Endothelial cell of umbilical vein (primary cell): ENCODE results near the gene CLDN15. TPM values are rescaled to one million over a fixed set of nuclear protein-coding genes. Genes with fewer than 3 reads are reported as not detected.

Source experiments
- BruUV-seq: library from RNA; stranded (reverse); fragments of 400-500 nt; replicated peaks from 2 replicates; lab custom pipeline; 2021; lab: Mats Ljungman, UMichigan
- CTCF ChIA-PET: fragments of 300-600, 350-600 bp; sonication (Branson Sonifier 250); formaldehyde crosslinking; loops from one replicate; lab custom pipeline; 2021; ENCODE audit warnings: antibody characterized with exemption, inconsistent platforms; lab: Charles Lee
- POLR2A ChIA-PET: fragments of 300-600, 350-600 bp; sonication (Branson Sonifier 250); formaldehyde crosslinking; loops from one replicate; lab custom pipeline; 2021; ENCODE audit warnings: antibody characterized with exemption, inconsistent platforms; lab: Charles Lee
- DNase-seq: peaks from one replicate; pipeline ENCODE4 v3.0.0-alpha.2; 2011; ENCODE audit warnings: low read depth, low spot score
- FAIRE-seq: peaks from 2 replicates; lab custom pipeline; 2011; peaks lifted over from hg19 to GRCh38; lab: Jason Lieb, UNC
- H2AFZ ChIP-seq: 2 replicates; pipeline ENCODE4 v1.6.0; 2012; ENCODE audit warnings: low read depth, low read length, control low read depth, inconsistent platforms
- H3K27ac ChIP-seq: 2 replicates; pipeline ENCODE4 v1.5.1; 2011; ENCODE audit warnings: low read depth, mild to moderate bottlenecking, control low read depth, low read length, moderate library complexity; ENCODE audit not compliant: insufficient read depth
- H3K27me3 ChIP-seq, 2 experiments: 2 replicates each; pipeline versions ENCODE4 v1.6.0 to v1.6.1; 2011; ENCODE audit warnings: low read length in 2 of 2, mixed read lengths in 1 of 2; ENCODE audit not compliant: control insufficient read depth in 2 of 2, insufficient read depth in 2 of 2
- H3K36me3 ChIP-seq, 2 experiments: 2 replicates in 1 of 2; 3 replicates in 1 of 2; pipeline ENCODE4 v1.5.1; 2011; ENCODE audit warnings: low read length in 2 of 2, mild to moderate bottlenecking in 1 of 2, moderate library complexity in 1 of 2; ENCODE audit not compliant: control insufficient read depth in 2 of 2, insufficient read depth in 2 of 2; ENCODE audit errors: extremely low read depth in 1 of 2
- H3K4me1 ChIP-seq: 3 replicates; pipeline ENCODE4 v1.5.1; 2011; ENCODE audit warnings: mild to moderate bottlenecking, low read length; ENCODE audit not compliant: control insufficient read depth, insufficient read depth; ENCODE audit errors: extremely low read depth
- H3K4me2 ChIP-seq: 2 replicates; pipeline ENCODE4 v1.6.1; 2011; ENCODE audit warnings: low read length, control low read depth, mixed read lengths; ENCODE audit not compliant: insufficient read depth
- H3K4me3 ChIP-seq, 3 experiments: fragments of 200-600 bp in 1 of 3; sonication (generic), shearing (Covaris generic) in 1 of 3; replicated peaks in 1 of 3; 2 replicates each; pipeline ENCODE4 v1.5.1; 2011 to 2016; ENCODE audit warnings: control low read depth in 3 of 3, low read length in 3 of 3, mild to moderate bottlenecking in 2 of 3, inconsistent platforms in 1 of 3, low read depth in 1 of 3, moderate library complexity in 1 of 3; ENCODE audit not compliant: insufficient read depth in 1 of 3
- H3K79me2 ChIP-seq: 2 replicates; pipeline ENCODE4 v1.6.0; 2012; ENCODE audit warnings: low read length, inconsistent platforms; ENCODE audit not compliant: control insufficient read depth, insufficient read depth
- H3K9ac ChIP-seq: replicated peaks from 2 replicates; pipeline ENCODE3; 2011; ENCODE audit warnings: low read length, control low read depth; ENCODE audit not compliant: insufficient read depth; ENCODE audit errors: extremely low read depth
- H3K9me1 ChIP-seq: replicated peaks from 3 replicates; pipeline ENCODE4 v1.6.0; 2011; ENCODE audit warnings: mild to moderate bottlenecking, low read length; ENCODE audit not compliant: control insufficient read depth, insufficient read depth; ENCODE audit errors: extremely low read depth
- H3K9me3 ChIP-seq: replicated peaks from 2 replicates; pipeline ENCODE4 v1.5.1; 2012; ENCODE audit warnings: low read length, inconsistent platforms; ENCODE audit not compliant: control insufficient read depth, insufficient read depth
- H4K20me1 ChIP-seq: replicated peaks from 2 replicates; pipeline ENCODE3; 2011; ENCODE audit warnings: mild to moderate bottlenecking, low read length; ENCODE audit not compliant: control insufficient read depth, insufficient read depth; ENCODE audit errors: extremely low read depth
- CTCF ChIP-seq, 2 donors: IDR thresholded peaks; 1 replicate in 1 of 2; 2 replicates in 1 of 2; pipeline ENCODE4 v1.5.1; 2011; ENCODE audit warnings: low read length in 2 of 2, mild to moderate bottlenecking in 2 of 2, moderate library complexity in 2 of 2, control low read depth in 1 of 2, inconsistent platforms in 1 of 2, low read depth in 1 of 2; ENCODE audit not compliant: insufficient read depth in 1 of 2; ENCODE audit errors: extremely low read depth in 1 of 2
- EZH2 ChIP-seq: IDR thresholded peaks from 2 replicates; pipeline ENCODE4 v1.6.1; 2012; ENCODE audit warnings: borderline replicate concordance, low read depth, mild to moderate bottlenecking, moderate library complexity, low read length, inconsistent platforms; ENCODE audit not compliant: severe bottlenecking
- FOS ChIP-seq: IDR thresholded peaks from 2 replicates; pipeline ENCODE4 v1.6.1; 2011; ENCODE audit warnings: mild to moderate bottlenecking, low read length, moderate library complexity, borderline replicate concordance; ENCODE audit not compliant: insufficient read depth
- GATA2 ChIP-seq: IDR thresholded peaks from 2 replicates; pipeline ENCODE4 v1.7.0; 2011; ENCODE audit warnings: low read depth, mild to moderate bottlenecking, moderate library complexity, mixed read lengths, low read length; ENCODE audit not compliant: insufficient read length, insufficient read depth
- JUN ChIP-seq: IDR thresholded peaks from 2 replicates; pipeline ENCODE4 v1.6.1; 2011; ENCODE audit warnings: borderline replicate concordance, low read depth; ENCODE audit not compliant: insufficient read length, insufficient read depth
- MAX ChIP-seq: IDR thresholded peaks from 2 replicates; pipeline ENCODE4 v1.6.1; 2011; ENCODE audit not compliant: insufficient read depth, insufficient read length
- MYC ChIP-seq: IDR thresholded peaks from one replicate; pipeline ENCODE4 v1.6.1; 2011; ENCODE audit warnings: mild to moderate bottlenecking, low read depth, low read length
- POLR2A ChIP-seq: IDR thresholded peaks from 2 replicates; pipeline ENCODE4 v1.6.1; 2012; ENCODE audit warnings: low read depth, mild to moderate bottlenecking, control low read depth, low read length
- POLR2AphosphoS5 ChIP-seq: IDR thresholded peaks from 2 replicates; pipeline ENCODE4 v1.6.1; 2012; ENCODE audit warnings: low read depth, mild to moderate bottlenecking, control low read depth, low read length, moderate library complexity; ENCODE audit not compliant: insufficient read depth
- dilution Hi-C: fragments of 300-500 bp; cut with MboI; formaldehyde crosslinking; loops from one replicate; pipeline ENCODE4 v1.15.0; 2019; ENCODE audit warnings: low sequenced_read_pairs; ENCODE audit not compliant: extremely low pct_ligation_motif_present
- intact Hi-C: fragments of 100-400 bp; cut with micrococcal nuclease; formaldehyde crosslinking; loops from one replicate; pipeline ENCODE4 v1.10.0; 2022
- polyA plus RNA-seq, 4 experiments: library from polyadenylated mRNA; depleted of rRNA in 3 of 4; stranded (reverse) in 3 of 4; unstranded in 1 of 4; fragments of >200 nt; gene quantifications; 2 replicates each; pipeline versions ENCODE4 v1.2.1 to v1.2.3, GENCODE V29; 2011 to 2012; ENCODE audit warnings: missing spikeins in 1 of 4
- total RNA-seq: library from RNA; stranded (reverse); gene quantifications from 2 replicates; pipeline ENCODE4 v1.2.3, GENCODE V29; 2021

CLDN15 gene
- total and polyA plus RNA-seq, 2 donors (not counting 3 experiments of a cell fraction or from before 2014, with no cell fraction given), result 11.3 to 17.7 TPM

- Histone ChIP-seq H2AFZ (no peak overlapping the region), H4K20me1 (no peaks in the 10 kb centered on the region), H3K79me2 (no peaks in the 10 kb centered on the region), H3K27me3 (no peaks in the 10 kb centered on the region), H3K4me2 (no peak overlapping the region), H3K4me1 (no peaks in the 10 kb centered on the region), H3K36me3 (peaks cover 11 to 39% of the 10 kb centered on the region in 2 experiments), H3K9me3 (no peaks in the 10 kb centered on the region), H3K9me1 (no peaks in the 10 kb centered on the region), H3K4me3 (no peak overlapping the region), H3K27ac (no peak overlapping the region), H3K9ac (no peak overlapping the region)
- FAIRE-seq, result no peak
- intact Hi-C loops (no loop called here), dilution Hi-C loops (no loop called here)
- no peak for TF ChIP-seq MAX
- TF ChIP-seq MYC, result no peak
- TF ChIP-seq CTCF (IDR thresholded peaks at IDR 0.05; ENCODE audit: extremely low read depth in 1 of 2, insufficient read depth in 1 of 2, low read depth in 1 of 2, low read length in 2 of 2), result no peak
- BruUV-seq, result no TSS peak
- POLR2A ChIA-PET, result interaction anchor here (1.1 kb wide), 1 partner anchor 8 kb away, joined by 3 read pairs; the partner anchor contains the start of gene PLOD3
- CTCF ChIA-PET, result interaction anchor here (1.2 to 1.7 kb wide), 3 partner anchors 9 to 74 kb away, joined by 3 to 6 read pairs (median 4); partner anchors contain the start of gene PLOD3
- DNase-seq, result no peak
Measured at GRCh38 chr7:101208794-101209193, 28.8 kb downstream of the CLDN15 start.

GRCh38 chr7:101207459-101207858 lies 30.1 kb downstream of the CLDN15 start:
- dilution Hi-C loops, result no loop called here

More at GRCh38 chr7:101207459-101207858, 30.1 kb downstream of the CLDN15 start:
- CTCF ChIA-PET, result interaction anchor here (1.3 to 1.7 kb wide), 2 partner anchors 9 to 15 kb away, joined by 3 to 6 read pairs; no protein-coding TSS in a partner anchor
- H3K79me2 ChIP-seq, result no peaks in the 10 kb centered on the region
- H3K36me3 ChIP-seq, result peaks cover 11 to 32% of the 10 kb centered on the region in 2 experiments
- no peaks in the 10 kb centered on the region for H4K20me1 ChIP-seq
- no peaks in the 10 kb centered on the region for H3K4me1 ChIP-seq
- intact Hi-C loops, result no loop called here
- FAIRE-seq (no peak), DNase-seq (no peak)
- H3K27ac ChIP-seq, result no peak overlapping the region
- H3K27me3 ChIP-seq, result peaks cover 6 to 10% of the 10 kb centered on the region in 2 experiments
- TF ChIP-seq CTCF (IDR thresholded peaks at IDR 0.05; ENCODE audit: extremely low read depth in 1 of 2, insufficient read depth in 1 of 2, low read depth in 1 of 2, low read length in 2 of 2) (no peak), GATA2 (no peak), POLR2A (no peak), MAX (no peak), POLR2AphosphoS5 (no peak), EZH2 (no peak), MYC (no peak), JUN (no peak), FOS (no peak)
- no peak overlapping the region for H3K4me3 ChIP-seq
- H3K9ac ChIP-seq, result no peak overlapping the region
- no peaks in the 10 kb centered on the region for H3K9me3 ChIP-seq
- no peak overlapping the region for H3K4me2 ChIP-seq
- no TSS peak for BruUV-seq
- no peak overlapping the region for H2AFZ ChIP-seq
- POLR2A ChIA-PET, result no interaction called here
- no peaks in the 10 kb centered on the region for H3K9me1 ChIP-seq
